Measurements from ENCODE around the gene ULK4.
"Not testable (repeated sequence)": the region's sequence is repeated elsewhere in the genome, so short reads cannot be mapped to it uniquely, and the experiment has no call there.

ULK4 gene

DNA sequence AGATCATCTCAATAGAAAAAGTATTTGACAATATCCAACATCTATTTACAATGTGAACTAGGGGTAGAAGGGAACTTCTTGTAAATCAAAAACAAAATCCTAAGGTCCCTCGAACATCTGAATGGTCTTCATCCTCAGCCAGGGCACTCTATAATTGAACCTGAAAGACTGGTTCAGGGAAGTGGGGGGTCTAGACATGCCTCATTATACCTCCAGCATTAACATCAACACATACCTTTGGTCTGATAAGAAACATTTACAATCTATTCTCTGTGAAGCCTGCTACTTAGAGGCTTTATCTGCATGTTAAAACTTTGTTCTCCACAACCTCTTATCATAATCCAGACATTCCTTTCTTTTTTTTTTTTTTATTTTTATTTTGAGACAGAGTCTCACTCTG lies 550.8 kb downstream of the ULK4 start:
- Mint-ChIP-seq H3K27me3 (ENCODE audit: low read depth) (no peaks in the 10 kb centered on the region), H3K9me3 (no peaks in the 10 kb centered on the region), H3K4me1 (ENCODE audit: low read depth) (no peaks in the 10 kb centered on the region), H3K4me3 (no peak overlapping the region), H3K36me3 (ENCODE audit: low read depth) (no peaks in the 10 kb centered on the region), H3K27ac (no peak overlapping the region)
- no peak for DNase-seq (ENCODE audit: low spot score)

GRCh38 chr3:41405466-41405865 lies 556.4 kb downstream of the ULK4 start:
- DNase-seq (ENCODE audit: low spot score): no peak
- no peak overlapping the region for H3K27ac Mint-ChIP-seq
- H3K4me1 Mint-ChIP-seq (ENCODE audit: low read depth): peaks cover 4% of the 10 kb centered on the region
- H3K9me3 Mint-ChIP-seq: no peaks in the 10 kb centered on the region
- H3K27me3 Mint-ChIP-seq (ENCODE audit: low read depth): no peaks in the 10 kb centered on the region
- no peak overlapping the region for H3K4me3 Mint-ChIP-seq
- H3K36me3 Mint-ChIP-seq (ENCODE audit: low read depth): no peaks in the 10 kb centered on the region

- no peak for DNase-seq (ENCODE audit: low spot score)
- H3K9me3 Mint-ChIP-seq: no peaks in the 10 kb centered on the region
- H3K4me1 Mint-ChIP-seq (ENCODE audit: low read depth): peaks cover 4% of the 10 kb centered on the region
- H3K27ac Mint-ChIP-seq: no peak overlapping the region
- no peaks in the 10 kb centered on the region for H3K36me3 Mint-ChIP-seq (ENCODE audit: low read depth)
- no peaks in the 10 kb centered on the region for H3K27me3 Mint-ChIP-seq (ENCODE audit: low read depth)
- H3K4me3 Mint-ChIP-seq: no peak overlapping the region
These were observed 557.3 kb downstream of the ULK4 start for GRCh38 chr3:41404582-41404981.

DNA sequence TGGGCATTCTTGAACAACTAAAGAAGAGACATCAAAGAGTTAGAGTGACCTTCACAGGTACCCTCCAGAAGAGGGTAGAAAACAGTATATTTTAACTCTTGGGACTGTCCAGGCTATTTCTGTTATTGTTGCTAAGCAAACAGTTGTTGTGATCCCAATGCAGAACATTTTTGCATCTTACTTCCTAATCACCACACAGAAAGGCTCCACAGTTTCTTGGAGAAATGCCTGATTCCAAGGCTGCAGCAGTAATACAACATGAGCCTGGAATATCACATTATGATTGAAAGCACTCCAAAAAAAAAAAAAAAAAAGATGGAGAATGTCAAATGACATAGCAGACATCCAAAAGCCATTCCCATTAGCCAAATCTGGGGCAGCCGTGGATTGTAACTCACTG lies 567.0 kb downstream of the ULK4 start:
- Mint-ChIP-seq H3K36me3 (ENCODE audit: low read depth) (no peaks in the 10 kb centered on the region), H3K9me3 (no peaks in the 10 kb centered on the region), H3K27ac (no peak overlapping the region), H3K4me3 (no peak overlapping the region), H3K27me3 (ENCODE audit: low read depth) (no peaks in the 10 kb centered on the region), H3K4me1 (ENCODE audit: low read depth) (no peaks in the 10 kb centered on the region)
- no peak for DNase-seq (ENCODE audit: low spot score)

- H3K4me1 Mint-ChIP-seq (ENCODE audit: low read depth); H3K4me3 Mint-ChIP-seq; DNase-seq (ENCODE audit: low spot score); H3K27ac Mint-ChIP-seq; H3K36me3 Mint-ChIP-seq (ENCODE audit: low read depth); H3K27me3 Mint-ChIP-seq (ENCODE audit: low read depth); H3K9me3 Mint-ChIP-seq: not testable (repeated sequence)
These were observed 591.0 kb downstream of the ULK4 start for GRCh38 chr3:41370765-41371535.

DNA sequence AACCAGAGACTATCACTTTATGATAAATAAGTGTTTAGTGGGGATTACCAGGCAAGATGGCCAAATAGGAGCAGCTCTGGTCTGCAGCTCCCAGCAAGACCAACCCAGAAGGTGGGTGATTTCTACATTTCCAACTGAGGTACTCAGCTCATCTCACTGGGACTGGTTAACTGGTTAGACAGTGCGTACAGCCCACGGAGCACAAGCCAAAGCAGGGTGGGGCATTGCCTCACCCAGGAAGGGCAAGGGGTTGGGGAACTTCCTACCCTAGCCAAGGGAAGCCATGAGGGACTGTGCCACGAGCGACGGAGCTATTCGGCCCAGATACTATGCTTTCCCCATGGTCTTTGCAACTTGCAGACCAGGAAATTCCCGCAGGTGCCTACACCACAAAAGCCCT lies 591.6 kb downstream of the ULK4 start:
- no peak for DNase-seq (ENCODE audit: low spot score)
- Mint-ChIP-seq H3K27me3 (ENCODE audit: low read depth) (no peaks in the 10 kb centered on the region), H3K4me3 (no peak overlapping the region), H3K9me3 (peaks cover 6% of the 10 kb centered on the region), H3K36me3 (ENCODE audit: low read depth) (no peaks in the 10 kb centered on the region), H3K4me1 (ENCODE audit: low read depth) (no peaks in the 10 kb centered on the region), H3K27ac (no peak overlapping the region)

DNA sequence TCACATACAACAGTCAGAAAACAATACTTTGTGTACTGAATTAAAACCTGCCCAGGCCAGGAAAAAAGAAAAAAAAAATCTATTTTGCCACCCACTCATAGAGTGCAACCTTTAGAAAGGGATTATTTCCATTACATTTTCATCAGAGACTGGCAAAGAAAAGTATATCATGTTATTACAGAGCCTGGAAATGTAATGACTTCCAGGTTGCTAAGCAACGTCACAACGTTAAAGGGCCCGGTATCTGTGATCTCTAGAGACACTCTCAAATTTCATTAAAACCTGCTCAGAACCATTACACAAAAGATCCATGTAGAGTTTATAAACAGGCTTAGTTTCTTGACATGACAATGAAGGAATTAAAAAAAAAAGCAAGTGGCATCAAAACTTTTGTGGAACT lies 592.1 kb downstream of the ULK4 start:
- Mint-ChIP-seq H3K9me3 (peaks cover 6% of the 10 kb centered on the region), H3K36me3 (ENCODE audit: low read depth) (no peaks in the 10 kb centered on the region), H3K4me1 (ENCODE audit: low read depth) (no peaks in the 10 kb centered on the region), H3K4me3 (no peak overlapping the region), H3K27me3 (ENCODE audit: low read depth) (no peaks in the 10 kb centered on the region), H3K27ac (no peak overlapping the region)
- DNase-seq (ENCODE audit: low spot score): no peak

DNA sequence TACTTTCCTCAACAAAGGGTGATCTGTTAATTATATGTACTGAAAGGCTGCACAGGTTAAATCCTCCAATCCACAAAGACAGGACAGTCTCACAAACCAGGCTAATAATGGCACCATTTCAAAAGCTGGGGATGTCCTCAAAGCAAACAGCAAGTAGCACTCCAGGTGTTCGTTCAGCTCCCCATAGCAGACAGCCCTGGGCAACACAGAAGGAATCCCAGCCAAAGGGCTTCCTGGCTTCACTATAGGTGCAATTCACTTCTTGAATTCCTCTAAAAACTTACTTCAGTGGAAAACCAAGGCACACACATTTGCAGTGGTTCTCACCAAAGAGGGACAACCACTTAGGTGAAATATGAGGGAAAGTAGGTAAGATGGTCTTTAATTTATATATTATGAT lies 595.9 kb downstream of the ULK4 start:
- H3K36me3 Mint-ChIP-seq (ENCODE audit: low read depth): no peaks in the 10 kb centered on the region
- H3K4me1 Mint-ChIP-seq (ENCODE audit: low read depth): no peaks in the 10 kb centered on the region
- no peaks in the 10 kb centered on the region for H3K27me3 Mint-ChIP-seq (ENCODE audit: low read depth)
- no peak overlapping the region for H3K27ac Mint-ChIP-seq
- no peak for DNase-seq (ENCODE audit: low spot score)
- H3K4me3 Mint-ChIP-seq: no peak overlapping the region
- no peaks in the 10 kb centered on the region for H3K9me3 Mint-ChIP-seq

- no peaks in the 10 kb centered on the region for H3K27me3 Mint-ChIP-seq (ENCODE audit: low read depth)
- no peaks in the 10 kb centered on the region for H3K9me3 Mint-ChIP-seq
- DNase-seq (ENCODE audit: low spot score): no peak
- H3K4me3 Mint-ChIP-seq: no peak overlapping the region
- no peaks in the 10 kb centered on the region for H3K4me1 Mint-ChIP-seq (ENCODE audit: low read depth)
- no peak overlapping the region for H3K27ac Mint-ChIP-seq
- H3K36me3 Mint-ChIP-seq (ENCODE audit: low read depth): no peaks in the 10 kb centered on the region
These were observed 597.2 kb downstream of the ULK4 start for GRCh38 chr3:41364736-41365135.

DNA sequence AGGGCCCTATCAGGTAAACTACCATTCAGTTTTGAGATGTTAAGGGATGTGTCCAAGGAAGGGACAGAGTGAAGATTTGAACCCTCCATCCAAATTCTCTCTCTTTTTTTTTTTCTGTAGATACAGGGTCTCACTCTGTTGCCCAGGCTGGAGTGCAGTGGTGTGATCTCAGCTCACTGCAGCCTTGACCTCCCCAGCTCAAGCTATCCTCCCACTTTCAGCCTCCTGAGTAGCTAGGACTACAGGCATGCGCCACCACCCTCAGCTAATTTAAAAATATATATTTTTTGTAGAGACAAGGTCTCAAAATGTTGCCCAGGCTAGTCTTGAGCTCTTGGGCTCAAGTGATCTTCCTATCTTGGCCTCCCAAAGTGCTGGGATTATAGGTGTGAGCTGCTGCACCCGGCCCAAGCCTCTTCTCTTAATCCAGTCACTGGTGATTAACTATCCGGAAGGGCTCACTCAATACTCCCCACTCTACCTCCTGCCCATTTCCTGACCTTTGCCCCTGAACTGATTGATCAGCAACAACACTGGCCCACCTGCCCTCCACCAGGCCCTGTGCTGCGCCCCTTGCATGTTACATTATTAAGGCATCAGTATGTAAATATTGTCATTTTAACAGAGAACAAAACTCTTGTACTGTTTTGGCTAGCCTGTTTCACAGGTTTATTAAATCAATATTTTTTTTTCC lies 597.9 kb downstream of the ULK4 start:
- Mint-ChIP-seq H3K27ac (no peak overlapping the region), H3K27me3 (ENCODE audit: low read depth) (no peaks in the 10 kb centered on the region), H3K4me3 (no peak overlapping the region), H3K4me1 (ENCODE audit: low read depth) (no peaks in the 10 kb centered on the region), H3K9me3 (no peaks in the 10 kb centered on the region), H3K36me3 (ENCODE audit: low read depth) (no peaks in the 10 kb centered on the region)
- no peak for DNase-seq (ENCODE audit: low spot score)

GRCh38 chr3:41362638-41363559 lies 599.0 kb downstream of the ULK4 start:
- Mint-ChIP-seq H3K27me3 (ENCODE audit: low read depth) (no peaks in the 10 kb centered on the region), H3K27ac (no peak overlapping the region), H3K9me3 (no peaks in the 10 kb centered on the region), H3K4me1 (ENCODE audit: low read depth) (no peaks in the 10 kb centered on the region), H3K4me3 (no peak overlapping the region), H3K36me3 (ENCODE audit: low read depth) (no peaks in the 10 kb centered on the region)
- no peak for DNase-seq (ENCODE audit: low spot score)

GRCh38 chr3:41357271-41357670 lies 604.6 kb downstream of the ULK4 start:
- no peaks in the 10 kb centered on the region for H3K27me3 Mint-ChIP-seq (ENCODE audit: low read depth)
- DNase-seq (ENCODE audit: low spot score): no peak
- no peak overlapping the region for H3K27ac Mint-ChIP-seq
- H3K4me3 Mint-ChIP-seq: no peak overlapping the region
- no peaks in the 10 kb centered on the region for H3K4me1 Mint-ChIP-seq (ENCODE audit: low read depth)
- H3K9me3 Mint-ChIP-seq: no peaks in the 10 kb centered on the region
- H3K36me3 Mint-ChIP-seq (ENCODE audit: low read depth): no peaks in the 10 kb centered on the region

GRCh38 chr3:41356775-41357174 lies 605.1 kb downstream of the ULK4 start:
- DNase-seq (ENCODE audit: low spot score): no peak
- Mint-ChIP-seq H3K27me3 (ENCODE audit: low read depth) (no peaks in the 10 kb centered on the region), H3K27ac (no peak overlapping the region), H3K4me1 (ENCODE audit: low read depth) (no peaks in the 10 kb centered on the region), H3K9me3 (no peaks in the 10 kb centered on the region), H3K4me3 (no peak overlapping the region), H3K36me3 (ENCODE audit: low read depth) (no peaks in the 10 kb centered on the region)

GRCh38 chr3:41352510-41352909 lies 609.4 kb downstream of the ULK4 start:
- H3K4me3 Mint-ChIP-seq: no peak overlapping the region
- H3K27me3 Mint-ChIP-seq (ENCODE audit: low read depth): no peaks in the 10 kb centered on the region
- DNase-seq (ENCODE audit: low spot score): no peak
- no peak overlapping the region for H3K27ac Mint-ChIP-seq
- H3K4me1 Mint-ChIP-seq (ENCODE audit: low read depth): no peaks in the 10 kb centered on the region
- no peaks in the 10 kb centered on the region for H3K36me3 Mint-ChIP-seq (ENCODE audit: low read depth)
- no peaks in the 10 kb centered on the region for H3K9me3 Mint-ChIP-seq

Data from T-helper 2 cell treated with Interferon-gamma antibody and Interleukin-4, amounts not matched to agents 5 μg/mL and 100 μg/mL, for 36 hours (primary cell).